GM23248 (cell line): ENCODE results near the gene ADARB1.

Experiments used
- EZH2 ChIP-seq: fragments of 200-600 bp; sonication (generic); IDR thresholded peaks from 2 replicates; pipeline ENCODE4 v1.6.1; 2018; ENCODE audit warnings: antibody characterized with exemption, mild to moderate bottlenecking; ENCODE audit not compliant: insufficient read depth, poor library complexity, severe bottlenecking
- EZH2phosphoT487 ChIP-seq: fragments of 200-600 bp; sonication (generic); IDR thresholded peaks from 2 replicates; pipeline ENCODE4 v1.6.1; 2018; ENCODE audit warnings: antibody characterized with exemption, moderate library complexity, mild to moderate bottlenecking, low read depth; ENCODE audit not compliant: insufficient read depth

GRCh38 chr21:45176141-45176540 is 101.8 kb downstream of the ADARB1 start:
- no peak for TF ChIP-seq EZH2
- no peak for TF ChIP-seq EZH2phosphoT487
